ENCODE measurements around the gene ZG16B. TPM values are rescaled to one million over a fixed set of nuclear protein-coding genes. Genes with fewer than 3 reads are reported as not detected.

The ZG16B gene
- total and polyA plus RNA-seq, 2 of the 8 experiments (the other 6 are each of a cell fraction or from before 2014, with no cell fraction given): 0.11 TPM; not detected in 1

- TF ChIP-seq, protein P1, sequence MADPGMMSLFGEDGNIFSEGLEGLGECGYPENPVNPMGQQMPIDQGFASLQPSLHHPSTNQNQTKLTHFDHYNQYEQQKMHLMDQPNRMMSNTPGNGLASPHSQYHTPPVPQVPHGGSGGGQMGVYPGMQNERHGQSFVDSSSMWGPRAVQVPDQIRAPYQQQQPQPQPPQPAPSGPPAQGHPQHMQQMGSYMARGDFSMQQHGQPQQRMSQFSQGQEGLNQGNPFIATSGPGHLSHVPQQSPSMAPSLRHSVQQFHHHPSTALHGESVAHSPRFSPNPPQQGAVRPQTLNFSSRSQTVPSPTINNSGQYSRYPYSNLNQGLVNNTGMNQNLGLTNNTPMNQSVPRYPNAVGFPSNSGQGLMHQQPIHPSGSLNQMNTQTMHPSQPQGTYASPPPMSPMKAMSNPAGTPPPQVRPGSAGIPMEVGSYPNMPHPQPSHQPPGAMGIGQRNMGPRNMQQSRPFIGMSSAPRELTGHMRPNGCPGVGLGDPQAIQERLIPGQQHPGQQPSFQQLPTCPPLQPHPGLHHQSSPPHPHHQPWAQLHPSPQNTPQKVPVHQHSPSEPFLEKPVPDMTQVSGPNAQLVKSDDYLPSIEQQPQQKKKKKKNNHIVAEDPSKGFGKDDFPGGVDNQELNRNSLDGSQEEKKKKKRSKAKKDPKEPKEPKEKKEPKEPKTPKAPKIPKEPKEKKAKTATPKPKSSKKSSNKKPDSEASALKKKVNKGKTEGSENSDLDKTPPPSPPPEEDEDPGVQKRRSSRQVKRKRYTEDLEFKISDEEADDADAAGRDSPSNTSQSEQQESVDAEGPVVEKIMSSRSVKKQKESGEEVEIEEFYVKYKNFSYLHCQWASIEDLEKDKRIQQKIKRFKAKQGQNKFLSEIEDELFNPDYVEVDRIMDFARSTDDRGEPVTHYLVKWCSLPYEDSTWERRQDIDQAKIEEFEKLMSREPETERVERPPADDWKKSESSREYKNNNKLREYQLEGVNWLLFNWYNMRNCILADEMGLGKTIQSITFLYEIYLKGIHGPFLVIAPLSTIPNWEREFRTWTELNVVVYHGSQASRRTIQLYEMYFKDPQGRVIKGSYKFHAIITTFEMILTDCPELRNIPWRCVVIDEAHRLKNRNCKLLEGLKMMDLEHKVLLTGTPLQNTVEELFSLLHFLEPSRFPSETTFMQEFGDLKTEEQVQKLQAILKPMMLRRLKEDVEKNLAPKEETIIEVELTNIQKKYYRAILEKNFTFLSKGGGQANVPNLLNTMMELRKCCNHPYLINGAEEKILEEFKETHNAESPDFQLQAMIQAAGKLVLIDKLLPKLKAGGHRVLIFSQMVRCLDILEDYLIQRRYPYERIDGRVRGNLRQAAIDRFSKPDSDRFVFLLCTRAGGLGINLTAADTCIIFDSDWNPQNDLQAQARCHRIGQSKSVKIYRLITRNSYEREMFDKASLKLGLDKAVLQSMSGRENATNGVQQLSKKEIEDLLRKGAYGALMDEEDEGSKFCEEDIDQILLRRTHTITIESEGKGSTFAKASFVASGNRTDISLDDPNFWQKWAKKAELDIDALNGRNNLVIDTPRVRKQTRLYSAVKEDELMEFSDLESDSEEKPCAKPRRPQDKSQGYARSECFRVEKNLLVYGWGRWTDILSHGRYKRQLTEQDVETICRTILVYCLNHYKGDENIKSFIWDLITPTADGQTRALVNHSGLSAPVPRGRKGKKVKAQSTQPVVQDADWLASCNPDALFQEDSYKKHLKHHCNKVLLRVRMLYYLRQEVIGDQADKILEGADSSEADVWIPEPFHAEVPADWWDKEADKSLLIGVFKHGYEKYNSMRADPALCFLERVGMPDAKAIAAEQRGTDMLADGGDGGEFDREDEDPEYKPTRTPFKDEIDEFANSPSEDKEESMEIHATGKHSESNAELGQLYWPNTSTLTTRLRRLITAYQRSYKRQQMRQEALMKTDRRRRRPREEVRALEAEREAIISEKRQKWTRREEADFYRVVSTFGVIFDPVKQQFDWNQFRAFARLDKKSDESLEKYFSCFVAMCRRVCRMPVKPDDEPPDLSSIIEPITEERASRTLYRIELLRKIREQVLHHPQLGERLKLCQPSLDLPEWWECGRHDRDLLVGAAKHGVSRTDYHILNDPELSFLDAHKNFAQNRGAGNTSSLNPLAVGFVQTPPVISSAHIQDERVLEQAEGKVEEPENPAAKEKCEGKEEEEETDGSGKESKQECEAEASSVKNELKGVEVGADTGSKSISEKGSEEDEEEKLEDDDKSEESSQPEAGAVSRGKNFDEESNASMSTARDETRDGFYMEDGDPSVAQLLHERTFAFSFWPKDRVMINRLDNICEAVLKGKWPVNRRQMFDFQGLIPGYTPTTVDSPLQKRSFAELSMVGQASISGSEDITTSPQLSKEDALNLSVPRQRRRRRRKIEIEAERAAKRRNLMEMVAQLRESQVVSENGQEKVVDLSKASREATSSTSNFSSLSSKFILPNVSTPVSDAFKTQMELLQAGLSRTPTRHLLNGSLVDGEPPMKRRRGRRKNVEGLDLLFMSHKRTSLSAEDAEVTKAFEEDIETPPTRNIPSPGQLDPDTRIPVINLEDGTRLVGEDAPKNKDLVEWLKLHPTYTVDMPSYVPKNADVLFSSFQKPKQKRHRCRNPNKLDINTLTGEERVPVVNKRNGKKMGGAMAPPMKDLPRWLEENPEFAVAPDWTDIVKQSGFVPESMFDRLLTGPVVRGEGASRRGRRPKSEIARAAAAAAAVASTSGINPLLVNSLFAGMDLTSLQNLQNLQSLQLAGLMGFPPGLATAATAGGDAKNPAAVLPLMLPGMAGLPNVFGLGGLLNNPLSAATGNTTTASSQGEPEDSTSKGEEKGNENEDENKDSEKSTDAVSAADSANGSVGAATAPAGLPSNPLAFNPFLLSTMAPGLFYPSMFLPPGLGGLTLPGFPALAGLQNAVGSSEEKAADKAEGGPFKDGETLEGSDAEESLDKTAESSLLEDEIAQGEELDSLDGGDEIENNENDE (IDR thresholded peaks at IDR 0.05; ENCODE audit: insufficient replicate concordance, low read length): no peak
- TF ChIP-seq CEBPB (IDR thresholded peaks at IDR 0.05; ENCODE audit: low read depth, low read length): no peak
- TF ChIP-seq KDM1A (IDR thresholded peaks at IDR 0.05; ENCODE audit: borderline replicate concordance, low read length): no peak
- no peak for TF ChIP-seq TBP (IDR thresholded peaks at IDR 0.05; ENCODE audit: low read depth, low read length)
- TF ChIP-seq, protein P2, sequence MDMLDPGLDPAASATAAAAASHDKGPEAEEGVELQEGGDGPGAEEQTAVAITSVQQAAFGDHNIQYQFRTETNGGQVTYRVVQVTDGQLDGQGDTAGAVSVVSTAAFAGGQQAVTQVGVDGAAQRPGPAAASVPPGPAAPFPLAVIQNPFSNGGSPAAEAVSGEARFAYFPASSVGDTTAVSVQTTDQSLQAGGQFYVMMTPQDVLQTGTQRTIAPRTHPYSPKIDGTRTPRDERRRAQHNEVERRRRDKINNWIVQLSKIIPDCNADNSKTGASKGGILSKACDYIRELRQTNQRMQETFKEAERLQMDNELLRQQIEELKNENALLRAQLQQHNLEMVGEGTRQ (IDR thresholded peaks at IDR 0.05; ENCODE audit: low read length): no peak
- TF ChIP-seq JUN (IDR thresholded peaks at IDR 0.05; ENCODE audit: low read depth, low read length): no peak
- no peak for TF ChIP-seq TAF7 (optimal IDR thresholded peaks at IDR 0.05; ENCODE audit: borderline replicate concordance, low read depth, low read length)
- no peak for TF ChIP-seq SIX5 (IDR thresholded peaks at IDR 0.05; ENCODE audit: low read depth, low read length)
Measured at GRCh38 chr16:2860826-2861567, 30.9 kb downstream of the ZG16B start (continued).

All from H1 (cell line).